B cell (primary cell): ENCODE measurements around the gene NELFE.

Source experiments
- EZH2 ChIP-seq: IDR thresholded peaks from 2 replicates; pipeline ENCODE4 v1.6.1; 2012; ENCODE audit warnings: borderline replicate concordance, low read depth, mild to moderate bottlenecking, moderate library complexity, low read length; ENCODE audit not compliant: insufficient read depth, poor library complexity, severe bottlenecking
- TF ChIP-seq, protein P1 (sequence below): fragments of 200-600 bp; IDR thresholded peaks from one replicate; pipeline ENCODE4 v1.8.0; 2022; ENCODE audit warnings: antibody characterized with exemption, mild to moderate bottlenecking

DNA sequence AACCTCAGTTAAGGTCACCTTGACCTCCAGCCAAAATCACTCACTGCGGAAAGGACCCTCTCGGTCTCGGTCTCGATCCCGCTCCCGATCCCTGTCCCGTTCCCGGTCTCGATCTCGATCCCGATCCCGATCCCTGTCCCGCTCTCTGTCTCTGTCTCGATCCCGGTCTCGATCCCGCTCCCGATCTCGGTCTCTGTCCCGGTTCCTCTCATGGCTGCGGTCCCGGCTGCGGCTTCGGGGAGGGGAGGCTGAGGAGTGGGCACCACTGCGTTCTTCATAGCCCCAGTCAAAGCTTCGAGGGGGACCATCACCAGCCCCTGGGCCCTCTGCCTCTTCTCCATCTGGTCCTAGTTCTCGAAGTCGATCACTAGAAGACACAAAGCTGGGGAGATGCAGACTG lies 4.3 kb downstream of the NELFE start:
- TF ChIP-seq, protein P1, sequence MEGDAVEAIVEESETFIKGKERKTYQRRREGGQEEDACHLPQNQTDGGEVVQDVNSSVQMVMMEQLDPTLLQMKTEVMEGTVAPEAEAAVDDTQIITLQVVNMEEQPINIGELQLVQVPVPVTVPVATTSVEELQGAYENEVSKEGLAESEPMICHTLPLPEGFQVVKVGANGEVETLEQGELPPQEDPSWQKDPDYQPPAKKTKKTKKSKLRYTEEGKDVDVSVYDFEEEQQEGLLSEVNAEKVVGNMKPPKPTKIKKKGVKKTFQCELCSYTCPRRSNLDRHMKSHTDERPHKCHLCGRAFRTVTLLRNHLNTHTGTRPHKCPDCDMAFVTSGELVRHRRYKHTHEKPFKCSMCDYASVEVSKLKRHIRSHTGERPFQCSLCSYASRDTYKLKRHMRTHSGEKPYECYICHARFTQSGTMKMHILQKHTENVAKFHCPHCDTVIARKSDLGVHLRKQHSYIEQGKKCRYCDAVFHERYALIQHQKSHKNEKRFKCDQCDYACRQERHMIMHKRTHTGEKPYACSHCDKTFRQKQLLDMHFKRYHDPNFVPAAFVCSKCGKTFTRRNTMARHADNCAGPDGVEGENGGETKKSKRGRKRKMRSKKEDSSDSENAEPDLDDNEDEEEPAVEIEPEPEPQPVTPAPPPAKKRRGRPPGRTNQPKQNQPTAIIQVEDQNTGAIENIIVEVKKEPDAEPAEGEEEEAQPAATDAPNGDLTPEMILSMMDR, result no peak
- no peak for TF ChIP-seq EZH2
